ENCODE measurements around the gene FOXL2NB. TPM values are rescaled to one million over a fixed set of nuclear protein-coding genes. Genes with fewer than 3 reads are reported as not detected.

Gene FOXL2NB
- total RNA-seq, 1 donor from 2014 or later, result not detected

GRCh38 chr3:138971766-138972320 lies 24.8 kb downstream of the FOXL2NB start:
- Mint-ChIP-seq H3K4me3 (ENCODE audit: low read depth) (no peak overlapping the region), H3K36me3 (ENCODE audit: insufficient read depth) (no peaks in the 10 kb centered on the region), H3K27me3 (peaks cover 29% of the 10 kb centered on the region), H3K9me3 (ENCODE audit: low read depth) (no peaks in the 10 kb centered on the region), H3K27ac (no peak overlapping the region), H3K4me1 (ENCODE audit: low read depth) (no peaks in the 10 kb centered on the region)
- DNase-seq (ENCODE audit: low spot score, unreplicated experiment), result no peak
- TF ChIP-seq, protein P1, sequence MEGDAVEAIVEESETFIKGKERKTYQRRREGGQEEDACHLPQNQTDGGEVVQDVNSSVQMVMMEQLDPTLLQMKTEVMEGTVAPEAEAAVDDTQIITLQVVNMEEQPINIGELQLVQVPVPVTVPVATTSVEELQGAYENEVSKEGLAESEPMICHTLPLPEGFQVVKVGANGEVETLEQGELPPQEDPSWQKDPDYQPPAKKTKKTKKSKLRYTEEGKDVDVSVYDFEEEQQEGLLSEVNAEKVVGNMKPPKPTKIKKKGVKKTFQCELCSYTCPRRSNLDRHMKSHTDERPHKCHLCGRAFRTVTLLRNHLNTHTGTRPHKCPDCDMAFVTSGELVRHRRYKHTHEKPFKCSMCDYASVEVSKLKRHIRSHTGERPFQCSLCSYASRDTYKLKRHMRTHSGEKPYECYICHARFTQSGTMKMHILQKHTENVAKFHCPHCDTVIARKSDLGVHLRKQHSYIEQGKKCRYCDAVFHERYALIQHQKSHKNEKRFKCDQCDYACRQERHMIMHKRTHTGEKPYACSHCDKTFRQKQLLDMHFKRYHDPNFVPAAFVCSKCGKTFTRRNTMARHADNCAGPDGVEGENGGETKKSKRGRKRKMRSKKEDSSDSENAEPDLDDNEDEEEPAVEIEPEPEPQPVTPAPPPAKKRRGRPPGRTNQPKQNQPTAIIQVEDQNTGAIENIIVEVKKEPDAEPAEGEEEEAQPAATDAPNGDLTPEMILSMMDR (IDR thresholded peaks at IDR 0.05; ENCODE audit: unreplicated experiment), result no peak

DNA sequence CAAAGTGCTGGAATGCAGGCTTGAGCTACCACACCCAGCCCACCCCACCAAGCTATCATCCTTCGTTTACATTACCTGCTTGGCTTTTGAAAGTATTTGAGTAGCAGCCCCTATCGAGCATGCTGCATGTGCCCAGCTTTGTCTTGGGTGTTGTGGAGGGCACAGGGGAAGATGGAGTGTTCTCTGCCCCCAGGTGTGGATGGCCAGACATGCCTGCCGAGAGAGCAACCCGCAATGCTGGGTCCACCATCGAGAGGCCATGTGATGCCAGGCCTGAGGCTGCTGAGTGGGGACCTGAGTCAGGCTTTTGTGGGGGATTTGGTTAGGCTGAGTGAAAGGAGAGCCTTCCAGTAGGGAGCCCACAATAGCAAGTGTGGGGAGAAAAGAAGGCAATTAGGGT lies 25.9 kb downstream of the FOXL2NB start:
- no peak overlapping the region for H3K4me3 Mint-ChIP-seq (ENCODE audit: low read depth)
- H3K36me3 Mint-ChIP-seq (ENCODE audit: insufficient read depth), result no peaks in the 10 kb centered on the region
- H3K27ac Mint-ChIP-seq, result peak overlapping the region; percentile 83
- H3K9me3 Mint-ChIP-seq (ENCODE audit: low read depth), result no peaks in the 10 kb centered on the region
- H3K27me3 Mint-ChIP-seq, result peaks cover 27% of the 10 kb centered on the region
- TF ChIP-seq, protein P1 (IDR thresholded peaks at IDR 0.05; ENCODE audit: unreplicated experiment), result no peak
- H3K4me1 Mint-ChIP-seq (ENCODE audit: low read depth), result no peaks in the 10 kb centered on the region
- no peak for DNase-seq (ENCODE audit: low spot score, unreplicated experiment)

DNA sequence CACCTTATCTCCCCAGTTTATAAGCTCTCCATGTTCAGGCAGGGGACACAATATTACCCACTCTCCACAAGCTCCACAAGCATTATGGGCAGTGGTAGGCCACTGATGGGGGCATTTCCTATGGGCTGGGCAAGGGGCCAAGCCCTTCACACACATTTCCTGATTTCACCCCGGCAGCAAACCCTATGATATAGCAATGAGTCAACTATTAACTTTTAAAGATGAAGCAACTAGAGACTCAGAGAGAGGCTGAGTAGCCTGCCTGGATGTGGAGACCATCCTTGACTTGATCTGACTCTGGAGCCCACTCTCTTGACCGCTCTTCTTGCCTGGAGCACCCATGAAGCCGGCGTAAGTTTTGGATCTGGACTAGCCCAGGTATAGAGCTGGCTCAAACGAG lies 27.4 kb downstream of the FOXL2NB start:
- peaks cover 18% of the 10 kb centered on the region for H3K27me3 Mint-ChIP-seq
- no peaks in the 10 kb centered on the region for H3K36me3 Mint-ChIP-seq (ENCODE audit: insufficient read depth)
- H3K9me3 Mint-ChIP-seq (ENCODE audit: low read depth), result no peaks in the 10 kb centered on the region
- no peak for DNase-seq (ENCODE audit: low spot score, unreplicated experiment)
- H3K4me3 Mint-ChIP-seq (ENCODE audit: low read depth), result no peak overlapping the region
- TF ChIP-seq, protein P1 (IDR thresholded peaks at IDR 0.05; ENCODE audit: unreplicated experiment), result no peak
- no peaks in the 10 kb centered on the region for H3K4me1 Mint-ChIP-seq (ENCODE audit: low read depth)
- peak overlapping the region; percentile 38 for H3K27ac Mint-ChIP-seq

GRCh38 chr3:138975351-138975750 lies 28.3 kb downstream of the FOXL2NB start:
- Mint-ChIP-seq H3K9me3 (ENCODE audit: low read depth) (no peaks in the 10 kb centered on the region), H3K36me3 (ENCODE audit: insufficient read depth) (no peaks in the 10 kb centered on the region), H3K4me3 (ENCODE audit: low read depth) (no peak overlapping the region), H3K27ac (no peak overlapping the region), H3K27me3 (peaks cover 11% of the 10 kb centered on the region), H3K4me1 (ENCODE audit: low read depth) (no peaks in the 10 kb centered on the region)
- no peak for DNase-seq (ENCODE audit: low spot score, unreplicated experiment)
- TF ChIP-seq, protein P1 (IDR thresholded peaks at IDR 0.05; ENCODE audit: unreplicated experiment), result no peak

DNA sequence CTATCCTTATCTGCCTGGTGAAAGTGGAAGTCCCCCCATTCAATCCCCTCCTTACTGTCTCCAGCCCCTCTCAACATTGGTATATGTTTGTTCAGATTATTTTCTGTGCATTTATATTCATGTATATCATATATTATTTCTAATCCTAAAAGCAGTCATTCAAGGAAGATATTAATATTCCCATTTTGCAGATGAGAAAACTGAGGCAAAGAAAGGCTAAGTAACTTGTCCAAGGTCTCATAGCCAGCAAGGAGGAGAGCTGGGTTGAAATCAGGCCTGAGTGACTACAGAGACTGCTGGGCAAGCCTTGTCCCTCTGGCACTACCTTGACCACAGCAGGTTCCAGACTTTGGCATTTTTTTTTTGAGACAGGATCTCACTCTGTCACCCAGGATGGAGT lies 29.0 kb downstream of the FOXL2NB start:
- Mint-ChIP-seq H3K4me1 (ENCODE audit: low read depth) (no peaks in the 10 kb centered on the region), H3K27ac (no peak overlapping the region), H3K4me3 (ENCODE audit: low read depth) (no peak overlapping the region), H3K27me3 (peaks cover 12% of the 10 kb centered on the region), H3K36me3 (ENCODE audit: insufficient read depth) (no peaks in the 10 kb centered on the region), H3K9me3 (ENCODE audit: low read depth) (no peaks in the 10 kb centered on the region)
- DNase-seq (ENCODE audit: low spot score, unreplicated experiment), result no peak
- TF ChIP-seq, protein P1 (IDR thresholded peaks at IDR 0.05; ENCODE audit: unreplicated experiment), result no peak

Data from progenitor cell of endocrine pancreas (in vitro differentiated cells).